Lung (tissue), 12 donors: ENCODE results near the gene PLIN1. TPM values are rescaled to one million over a fixed set of nuclear protein-coding genes. Genes with fewer than 3 reads are reported as not detected.

Experiments
- ATAC-seq: fragments of 200-7000 bp; cut with Tn5 transposase; one replicate; pipeline ENCODE4 v1.9.1; 2020; ENCODE audit warnings: moderate number of reproducible peaks; ENCODE audit not compliant: insufficient read depth, low FRiP score
- DNase-seq, 3 donors: peaks; one replicate each; pipeline ENCODE4 v3.0.0-alpha.2; 2013 to 2017
- H3K27ac ChIP-seq, 2 donors: one replicate each; pipeline ENCODE4 v1.5.1; 2013; ENCODE audit warnings: mild to moderate bottlenecking in 2 of 2, moderate library complexity in 2 of 2, control low read depth in 1 of 2, inconsistent platforms in 1 of 2, low read depth in 1 of 2, low read length in 1 of 2
- H3K27me3 ChIP-seq, 3 donors: one replicate each; pipeline ENCODE4 v1.5.1; 2013; ENCODE audit warnings: low read length in 2 of 3; ENCODE audit not compliant: control insufficient read depth in 3 of 3, insufficient read depth in 3 of 3
- H3K36me3 ChIP-seq, 4 donors: one replicate each; pipeline ENCODE4 v1.5.1; 2013; ENCODE audit warnings: low read length in 4 of 4, mild to moderate bottlenecking in 1 of 4, moderate library complexity in 1 of 4; ENCODE audit not compliant: control insufficient read depth in 4 of 4, insufficient read depth in 4 of 4
- H3K4me1 ChIP-seq, 5 donors: one replicate each; pipeline ENCODE4 v1.5.1; 2013; ENCODE audit warnings: low read length in 5 of 5, mild to moderate bottlenecking in 2 of 5, moderate library complexity in 1 of 5; ENCODE audit not compliant: control insufficient read depth in 5 of 5, insufficient read depth in 5 of 5
- H3K4me3 ChIP-seq: one replicate; pipeline ENCODE4 v1.5.1; 2013; ENCODE audit warnings: mild to moderate bottlenecking, control low read depth, moderate library complexity
- H3K9ac ChIP-seq, 2 donors: one replicate each; pipeline ENCODE4 v1.5.1; 2013; ENCODE audit warnings: low read length in 2 of 2, control low read depth in 1 of 2; ENCODE audit not compliant: insufficient read depth in 1 of 2
- H3K9me3 ChIP-seq, 4 donors: one replicate each; pipeline ENCODE4 v1.5.1; 2013; ENCODE audit warnings: low read length in 3 of 4, mild to moderate bottlenecking in 1 of 4, moderate library complexity in 1 of 4; ENCODE audit not compliant: control insufficient read depth in 4 of 4, insufficient read depth in 3 of 4
- WGBS, 2 donors: extraction: QIAGEN DNeasy Blood & Tissue Kit; methylation state at CpG; one replicate each; pipeline ENCODE4 v1.1.7; 2013; 5-methylcytosine and 5-hydroxymethylcytosine counted together
- polyA plus RNA-seq, 2 donors: library from polyadenylated mRNA; stranded (reverse); fragments of 200-250 nt; gene quantifications; one replicate each; pipeline ENCODE4 v1.2.1, GENCODE V29; 2013
- total RNA-seq, 2 donors: library from RNA; depleted of rRNA in 1 of 2; stranded (reverse); fragments of >200 nt in 1 of 2; gene quantifications; one replicate each; pipeline ENCODE4 v1.2.1, GENCODE V29; 2014 to 2021
- TF ChIP-seq, protein P1 (sequence below): IDR thresholded peaks from 2 replicates; pipeline ENCODE4 v1.5.1; 2012; ENCODE audit warnings: mild to moderate bottlenecking; ENCODE audit errors: control extremely low read depth, extremely low read depth
- donor health status: control.
- donor health status: control.
- donor health status: Bipolar disorder and iron deficiency.
- donor health status: healthy.
- donor health status: DM: yes; HTN: yes; CAD: no.

Gene PLIN1
- total and polyA plus RNA-seq, 4 donors = 0.21 to 0.55 (median 0.45) TPM

DNA sequence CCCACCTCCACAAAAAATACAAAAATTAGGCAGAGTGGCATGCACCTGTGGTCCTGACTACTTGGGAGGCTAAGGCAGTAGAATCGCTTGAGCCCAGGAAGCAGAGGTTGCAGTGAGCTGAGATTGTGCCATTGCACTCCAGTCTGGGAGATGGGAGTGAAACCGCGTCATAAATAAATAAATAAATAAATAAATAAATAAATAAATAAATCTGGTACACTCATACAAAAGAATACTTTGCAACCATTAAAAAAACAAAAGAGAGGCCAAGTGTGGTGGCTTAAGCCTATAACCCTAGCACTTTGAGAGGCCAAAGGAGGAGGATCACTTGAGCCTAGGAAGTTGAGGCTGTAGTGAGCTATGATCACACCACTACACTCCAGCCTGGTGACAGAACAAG, 43.9 kb upstream of the PLIN1 start:
- ATAC-seq (no peak), DNase-seq (no peak)
- Histone ChIP-seq H3K27me3 (no peaks in the 10 kb centered on the region), H3K27ac (no peak overlapping the region), H3K36me3 (no peaks in the 10 kb centered on the region), H3K4me3 (no peak overlapping the region), H3K9ac (no peak overlapping the region), H3K9me3 (peaks cover 0 to 5% (median 2%) of the 10 kb centered on the region in 4 donors), H3K4me1 (no peaks in the 10 kb centered on the region)
- WGBS, 2 donors = 63 to 94% methylated on average over 3 of the region's 3 CpGs
- TF ChIP-seq, protein P1, sequence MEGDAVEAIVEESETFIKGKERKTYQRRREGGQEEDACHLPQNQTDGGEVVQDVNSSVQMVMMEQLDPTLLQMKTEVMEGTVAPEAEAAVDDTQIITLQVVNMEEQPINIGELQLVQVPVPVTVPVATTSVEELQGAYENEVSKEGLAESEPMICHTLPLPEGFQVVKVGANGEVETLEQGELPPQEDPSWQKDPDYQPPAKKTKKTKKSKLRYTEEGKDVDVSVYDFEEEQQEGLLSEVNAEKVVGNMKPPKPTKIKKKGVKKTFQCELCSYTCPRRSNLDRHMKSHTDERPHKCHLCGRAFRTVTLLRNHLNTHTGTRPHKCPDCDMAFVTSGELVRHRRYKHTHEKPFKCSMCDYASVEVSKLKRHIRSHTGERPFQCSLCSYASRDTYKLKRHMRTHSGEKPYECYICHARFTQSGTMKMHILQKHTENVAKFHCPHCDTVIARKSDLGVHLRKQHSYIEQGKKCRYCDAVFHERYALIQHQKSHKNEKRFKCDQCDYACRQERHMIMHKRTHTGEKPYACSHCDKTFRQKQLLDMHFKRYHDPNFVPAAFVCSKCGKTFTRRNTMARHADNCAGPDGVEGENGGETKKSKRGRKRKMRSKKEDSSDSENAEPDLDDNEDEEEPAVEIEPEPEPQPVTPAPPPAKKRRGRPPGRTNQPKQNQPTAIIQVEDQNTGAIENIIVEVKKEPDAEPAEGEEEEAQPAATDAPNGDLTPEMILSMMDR = no peak

DNA sequence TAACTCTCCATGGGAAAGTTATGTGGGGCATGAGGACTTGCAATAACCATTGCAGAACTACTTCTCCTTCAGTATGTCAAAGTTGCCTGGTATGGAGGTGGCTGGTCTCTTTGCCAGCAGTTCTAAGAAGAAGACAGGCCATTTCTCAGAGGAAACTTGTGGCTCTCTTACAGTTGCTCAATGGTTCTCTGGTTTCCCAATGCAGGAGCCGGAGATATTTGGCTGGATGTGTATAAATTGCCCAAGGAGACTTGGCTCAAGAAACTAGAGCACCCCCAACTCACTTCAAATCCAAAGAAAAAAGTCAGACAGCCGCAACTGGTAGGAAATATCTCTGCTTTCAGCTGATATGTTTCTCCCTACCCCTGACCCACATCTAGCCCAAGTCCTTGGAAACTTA, 35.6 kb upstream of the PLIN1 start:
- ATAC-seq (no peak), DNase-seq (peak in 1 of 3 donors; percentile 48)
- peaks cover 0 to 2% (median 0%) of the 10 kb centered on the region in 3 donors for H3K27me3 ChIP-seq
- no peak overlapping the region for H3K27ac ChIP-seq
- 45 to 65% methylated on average over 2 of the region's 2 CpGs for WGBS, 2 donors
- TF ChIP-seq, protein P1 = no peak
- H3K9ac ChIP-seq = no peak overlapping the region
- H3K36me3 ChIP-seq = no peaks in the 10 kb centered on the region
- no peaks in the 10 kb centered on the region for H3K4me1 ChIP-seq
- no peaks in the 10 kb centered on the region for H3K9me3 ChIP-seq
- no peak overlapping the region for H3K4me3 ChIP-seq

DNA sequence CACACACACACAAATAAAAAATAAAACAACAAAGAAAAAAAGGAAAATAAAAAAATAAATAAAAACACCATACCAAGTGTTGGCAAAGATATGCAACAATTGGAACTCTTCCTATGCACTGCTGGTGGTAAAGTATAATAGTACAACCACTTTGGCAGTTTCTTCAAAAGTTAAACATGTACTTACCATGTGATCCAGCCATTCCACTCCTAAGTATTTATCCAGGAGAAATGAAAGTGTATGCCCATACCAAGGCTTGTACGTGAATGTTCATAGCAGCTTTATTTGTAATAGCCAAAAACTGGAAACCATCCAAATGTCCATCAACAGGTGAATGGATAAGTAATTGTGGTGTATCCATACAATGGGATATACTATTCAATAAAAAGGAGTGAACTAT, 28.4 kb upstream of the PLIN1 start:
- H3K27ac ChIP-seq = no peak overlapping the region
- H3K27me3 ChIP-seq = peaks cover 0 to 4% (median 1%) of the 10 kb centered on the region in 3 donors
- no peak overlapping the region for H3K9ac ChIP-seq
- DNase-seq (peak in 2 of 3 donors; percentile 6 to 37), ATAC-seq (no peak)
- WGBS, 2 donors = 65 to 77% methylated on average over 1 of the region's 1 CpG
- H3K4me1 ChIP-seq = no peaks in the 10 kb centered on the region
- H3K9me3 ChIP-seq = peaks cover 0 to 1% (median 0%) of the 10 kb centered on the region in 4 donors
- no peak overlapping the region for H3K4me3 ChIP-seq
- TF ChIP-seq, protein P1 = no peak
- no peaks in the 10 kb centered on the region for H3K36me3 ChIP-seq

DNA sequence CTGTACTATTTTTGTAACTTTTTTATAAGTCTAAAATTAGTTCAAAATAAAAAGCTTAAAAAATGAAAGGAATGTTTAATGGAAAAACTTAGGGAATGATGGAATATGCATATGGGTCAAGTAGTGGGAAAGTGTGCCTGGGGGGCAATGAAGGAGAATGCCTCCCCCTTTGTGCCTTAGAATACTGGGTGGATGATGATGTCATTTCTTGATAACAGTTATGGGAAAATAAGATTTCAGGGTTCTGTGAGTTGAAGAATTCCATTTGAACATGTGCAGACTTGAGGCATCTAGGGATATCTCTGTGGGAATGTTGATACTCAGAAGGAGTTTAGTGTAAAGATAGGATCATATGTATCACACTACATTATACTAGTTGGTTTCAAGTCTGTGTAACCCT, 25.2 kb upstream of the PLIN1 start:
- no peaks in the 10 kb centered on the region for H3K4me1 ChIP-seq
- no peaks in the 10 kb centered on the region for H3K36me3 ChIP-seq
- ATAC-seq (no peak), DNase-seq (no peak)
- H3K4me3 ChIP-seq = no peak overlapping the region
- H3K9me3 ChIP-seq = peaks cover 0 to 1% (median 0%) of the 10 kb centered on the region in 4 donors
- no peak overlapping the region for H3K9ac ChIP-seq
- TF ChIP-seq, protein P1 = no peak
- peaks cover 0 to 4% (median 0%) of the 10 kb centered on the region in 3 donors for H3K27me3 ChIP-seq
- H3K27ac ChIP-seq = no peak overlapping the region
